Breast epithelium (tissue), 4 donors: ENCODE data around the gene MADCAM1. TPM values are rescaled to one million over a fixed set of nuclear protein-coding genes. Genes with fewer than 3 reads are reported as not detected.

Experiments
- DNase-seq, 2 donors: peaks; one replicate each; pipeline ENCODE4 v3.0.0-alpha.2; 2019; ENCODE audit warnings: low spot score in 2 of 2
- H3K27ac ChIP-seq, 2 donors: fragments of 200-600 bp; sonication (generic) in 1 of 2; one replicate each; pipeline ENCODE4 v1.5.1; 2016 to 2019; ENCODE audit warnings: mild to moderate bottlenecking in 1 of 2
- H3K27me3 ChIP-seq, 2 donors: fragments of 200-600 bp; sonication (generic) in 1 of 2; one replicate each; pipeline versions ENCODE4 v1.5.1 to v1.6.0; 2017 to 2019; ENCODE audit warnings: control low read depth in 1 of 2, mild to moderate bottlenecking in 1 of 2
- H3K36me3 ChIP-seq: fragments of 200-600 bp; one replicate; pipeline ENCODE4 v1.5.1; 2019
- H3K4me1 ChIP-seq, 2 donors: fragments of 200-600 bp; sonication (generic); one replicate each; pipeline ENCODE4 v1.5.1; 2016 to 2019; ENCODE audit warnings: control low read depth in 1 of 2
- H3K4me3 ChIP-seq, 3 donors: fragments of 200-600 bp; sonication (generic); 1 replicate in 2 of 3; 2 replicates in 1 of 3; pipeline ENCODE4 v1.5.1; 2016 to 2019; ENCODE audit warnings: mild to moderate bottlenecking in 3 of 3, moderate library complexity in 2 of 3
- H3K9me3 ChIP-seq, 2 donors: fragments of 200-600 bp; sonication (generic) in 1 of 2; one replicate each; pipeline ENCODE4 v1.5.1; 2016 to 2019; ENCODE audit warnings: control low read depth in 1 of 2
- POLR2A ChIP-seq: fragments of 450-650 bp; IDR thresholded peaks from one replicate; pipeline ENCODE4 v1.6.1; 2016; ENCODE audit warnings: antibody characterized with exemption, mild to moderate bottlenecking, moderate library complexity
- POLR2AphosphoS5 ChIP-seq, 3 donors: sonication (generic); formaldehyde crosslinking; IDR thresholded peaks; one replicate each; pipeline ENCODE4 v1.6.1; 2017; ENCODE audit warnings: antibody characterized with exemption in 3 of 3
- intact Hi-C: fragments of 100-400 bp; cut with DNase I; formaldehyde crosslinking; loops from one replicate; pipeline ENCODE4 v1.15.1; 2023; ENCODE audit warnings: low total_unique reads
- total RNA-seq, 3 donors: library from RNA; depleted of rRNA; stranded (reverse); fragments of >200 nt; gene quantifications; one replicate each; pipeline ENCODE4 v1.1.0, GENCODE V29; 2016
- TF ChIP-seq, protein P1 (sequence below), 3 donors: fragments of 450-650 bp; IDR thresholded peaks; one replicate each; pipeline ENCODE4 v1.5.1; 2016 to 2017; ENCODE audit warnings: antibody characterized with exemption in 3 of 3, mild to moderate bottlenecking in 3 of 3, moderate library complexity in 3 of 3

MADCAM1 gene
- total RNA-seq, 3 donors from 2014 or later = 0.66 TPM; not detected in 2

DNA sequence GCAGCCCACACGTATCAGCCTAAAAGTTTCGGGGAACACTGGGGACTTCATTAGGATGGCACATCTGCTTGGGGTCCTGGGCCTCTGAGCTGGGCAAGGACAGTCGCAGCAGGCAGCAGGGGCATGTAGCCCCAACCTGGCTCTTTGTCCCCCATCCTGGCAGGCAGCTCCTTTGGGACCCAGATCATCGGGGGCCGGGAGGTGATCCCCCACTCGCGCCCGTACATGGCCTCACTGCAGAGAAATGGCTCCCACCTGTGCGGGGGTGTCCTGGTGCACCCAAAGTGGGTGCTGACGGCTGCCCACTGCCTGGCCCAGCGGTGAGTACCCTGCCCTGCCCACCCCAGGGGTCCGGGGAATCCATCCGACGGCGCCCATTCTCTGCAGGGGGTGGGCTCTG, 50.8 kb downstream of the MADCAM1 start:
- H3K4me1 ChIP-seq = no peaks in the 10 kb centered on the region
- H3K9me3 ChIP-seq = no peaks in the 10 kb centered on the region
- H3K27me3 ChIP-seq = peaks cover 3 to 4% of the 10 kb centered on the region in 2 donors
- intact Hi-C loops = no loop called here
- no peak for DNase-seq
- no peaks in the 10 kb centered on the region for H3K36me3 ChIP-seq
- TF ChIP-seq, protein P1, sequence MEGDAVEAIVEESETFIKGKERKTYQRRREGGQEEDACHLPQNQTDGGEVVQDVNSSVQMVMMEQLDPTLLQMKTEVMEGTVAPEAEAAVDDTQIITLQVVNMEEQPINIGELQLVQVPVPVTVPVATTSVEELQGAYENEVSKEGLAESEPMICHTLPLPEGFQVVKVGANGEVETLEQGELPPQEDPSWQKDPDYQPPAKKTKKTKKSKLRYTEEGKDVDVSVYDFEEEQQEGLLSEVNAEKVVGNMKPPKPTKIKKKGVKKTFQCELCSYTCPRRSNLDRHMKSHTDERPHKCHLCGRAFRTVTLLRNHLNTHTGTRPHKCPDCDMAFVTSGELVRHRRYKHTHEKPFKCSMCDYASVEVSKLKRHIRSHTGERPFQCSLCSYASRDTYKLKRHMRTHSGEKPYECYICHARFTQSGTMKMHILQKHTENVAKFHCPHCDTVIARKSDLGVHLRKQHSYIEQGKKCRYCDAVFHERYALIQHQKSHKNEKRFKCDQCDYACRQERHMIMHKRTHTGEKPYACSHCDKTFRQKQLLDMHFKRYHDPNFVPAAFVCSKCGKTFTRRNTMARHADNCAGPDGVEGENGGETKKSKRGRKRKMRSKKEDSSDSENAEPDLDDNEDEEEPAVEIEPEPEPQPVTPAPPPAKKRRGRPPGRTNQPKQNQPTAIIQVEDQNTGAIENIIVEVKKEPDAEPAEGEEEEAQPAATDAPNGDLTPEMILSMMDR (IDR thresholded peaks at IDR 0.05) = no peak
- TF ChIP-seq POLR2AphosphoS5 (IDR thresholded peaks at IDR 0.05) (no peak), POLR2A (no peak)
- H3K4me3 ChIP-seq = no peak overlapping the region
- H3K27ac ChIP-seq = no peak overlapping the region

DNA sequence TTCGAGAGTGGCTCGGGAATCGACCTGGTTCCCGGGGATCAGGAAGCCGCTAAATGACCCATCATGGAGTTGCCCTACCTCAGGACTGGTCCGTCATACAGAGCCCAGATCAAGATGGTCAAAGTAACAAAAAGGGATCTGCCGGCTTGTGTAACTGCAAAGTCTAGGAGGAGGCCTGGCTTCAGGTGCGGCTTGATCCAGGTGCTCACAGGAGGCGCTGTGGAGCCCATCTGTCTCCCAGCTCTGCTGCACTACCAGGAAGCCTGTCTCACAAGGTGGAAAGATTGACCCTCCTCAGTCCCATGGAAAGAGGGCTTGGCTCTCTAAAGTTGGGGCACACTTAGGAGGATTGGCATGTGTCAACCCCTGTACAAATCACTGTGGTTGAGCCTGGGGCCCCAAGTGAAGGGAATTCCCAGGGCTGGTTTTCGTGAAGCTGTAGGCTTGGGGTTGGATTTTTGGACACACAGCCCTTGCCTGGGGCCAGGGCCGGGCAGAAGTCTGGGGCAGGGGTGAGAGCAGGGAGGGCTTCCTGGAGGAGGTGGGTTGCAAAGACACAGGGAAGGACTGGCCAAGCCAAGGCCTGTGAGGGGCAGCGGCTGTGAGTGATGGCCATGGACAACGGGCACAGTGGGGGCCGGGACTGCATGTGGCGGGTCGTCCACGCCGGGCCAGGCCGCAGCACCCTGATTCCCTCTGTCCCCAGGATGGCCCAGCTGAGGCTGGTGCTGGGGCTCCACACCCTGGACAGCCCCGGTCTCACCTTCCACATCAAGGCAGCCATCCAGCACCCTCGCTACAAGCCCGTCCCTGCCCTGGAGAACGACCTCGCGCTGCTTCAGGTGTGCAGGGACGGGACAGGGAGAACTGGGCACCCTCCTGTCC, 51.8 kb downstream of the MADCAM1 start:
- intact Hi-C loops = no loop called here
- Histone ChIP-seq H3K27me3 (peaks cover 3 to 4% of the 10 kb centered on the region in 2 donors), H3K36me3 (no peaks in the 10 kb centered on the region), H3K4me1 (no peaks in the 10 kb centered on the region), H3K27ac (no peak overlapping the region), H3K4me3 (no peak overlapping the region), H3K9me3 (no peaks in the 10 kb centered on the region)
- TF ChIP-seq, protein P1 (IDR thresholded peaks at IDR 0.05) = no peak
- TF ChIP-seq POLR2A = no peak
- no peak for DNase-seq

DNA sequence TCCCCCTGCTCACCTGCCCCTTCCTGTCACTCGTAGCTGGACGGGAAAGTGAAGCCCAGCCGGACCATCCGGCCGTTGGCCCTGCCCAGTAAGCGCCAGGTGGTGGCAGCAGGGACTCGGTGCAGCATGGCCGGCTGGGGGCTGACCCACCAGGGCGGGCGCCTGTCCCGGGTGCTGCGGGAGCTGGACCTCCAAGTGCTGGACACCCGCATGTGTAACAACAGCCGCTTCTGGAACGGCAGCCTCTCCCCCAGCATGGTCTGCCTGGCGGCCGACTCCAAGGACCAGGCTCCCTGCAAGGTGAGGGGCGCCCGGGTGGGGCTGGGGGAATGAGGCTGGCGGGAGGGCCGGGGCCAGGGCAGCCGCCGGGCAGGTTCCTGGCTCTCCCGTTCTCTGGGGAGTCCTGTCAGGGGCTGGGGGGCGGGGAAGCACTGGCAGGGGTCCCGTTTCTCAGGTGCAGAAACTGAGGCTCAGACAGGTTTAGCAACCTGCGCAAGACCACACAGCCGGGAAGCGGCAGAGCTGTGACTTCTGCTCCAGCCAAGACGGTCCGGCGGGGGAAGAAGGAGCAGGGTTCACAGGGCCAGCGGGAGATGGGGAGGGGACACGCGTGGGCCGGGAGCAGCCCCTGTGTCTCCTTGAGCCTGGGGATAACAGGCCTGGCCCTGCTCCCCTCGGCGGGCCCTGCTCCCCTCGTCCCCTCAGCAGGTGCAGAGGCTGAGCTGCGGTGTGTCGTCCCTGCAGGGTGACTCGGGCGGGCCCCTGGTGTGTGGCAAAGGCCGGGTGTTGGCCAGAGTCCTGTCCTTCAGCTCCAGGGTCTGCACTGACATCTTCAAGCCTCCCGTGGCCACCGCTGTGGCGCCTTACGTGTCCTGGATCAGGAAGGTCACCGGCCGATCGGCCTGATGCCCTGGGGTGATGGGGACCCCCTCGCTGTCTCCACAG, 52.9 kb downstream of the MADCAM1 start:
- no peaks in the 10 kb centered on the region for H3K9me3 ChIP-seq
- H3K36me3 ChIP-seq = no peaks in the 10 kb centered on the region
- H3K27me3 ChIP-seq = peaks cover 3 to 4% of the 10 kb centered on the region in 2 donors
- H3K27ac ChIP-seq = no peak overlapping the region
- TF ChIP-seq, protein P1 (IDR thresholded peaks at IDR 0.05) = no peak
- no peak for TF ChIP-seq POLR2A
- no peak for TF ChIP-seq POLR2AphosphoS5 (IDR thresholded peaks at IDR 0.05)
- no peaks in the 10 kb centered on the region for H3K4me1 ChIP-seq
- intact Hi-C loops = no loop called here
- DNase-seq = no peak
- no peak overlapping the region for H3K4me3 ChIP-seq

DNA sequence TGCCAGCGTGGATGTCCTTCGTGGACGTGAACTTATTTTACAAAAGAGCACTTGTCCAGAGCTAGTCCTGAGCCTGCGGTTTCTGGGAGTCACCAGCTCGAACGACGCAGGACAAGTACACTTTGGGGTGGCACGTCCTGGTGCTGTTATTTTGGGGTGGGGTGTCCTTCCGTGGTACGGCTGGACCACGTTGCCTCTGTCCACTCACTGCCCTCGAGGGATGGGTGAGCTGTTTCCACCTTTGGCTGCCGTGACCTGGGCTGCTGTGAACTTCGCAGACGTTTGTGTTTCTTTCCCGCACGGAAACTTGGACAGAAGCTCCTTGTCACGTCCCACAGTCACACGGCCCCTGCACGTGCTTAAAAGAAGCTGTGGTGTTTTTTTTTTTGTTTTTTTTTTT, 58.5 kb downstream of the MADCAM1 start:
- intact Hi-C loops = no loop called here
- Histone ChIP-seq H3K9me3 (no peaks in the 10 kb centered on the region), H3K4me3 (no peak overlapping the region), H3K4me1 (peaks cover 0 to 7% of the 10 kb centered on the region in 2 donors), H3K36me3 (no peaks in the 10 kb centered on the region), H3K27ac (no peak overlapping the region), H3K27me3 (no peaks in the 10 kb centered on the region)
- no peak for TF ChIP-seq POLR2A
- no peak for TF ChIP-seq POLR2AphosphoS5 (IDR thresholded peaks at IDR 0.05)
- TF ChIP-seq, protein P1 (IDR thresholded peaks at IDR 0.05) = no peak
- DNase-seq = no peak

Other genes starting within 250 kb of the MADCAM1 start
- 100 to 1,000 TPM in 2 of 3 donors, under 1 TPM in 1; 0.48 to 166 (median 120) TPM for gene PLPP2, start 205.1 kb upstream of the MADCAM1 start, total RNA-seq
- gene MIER2, start 151.7 kb upstream of the MADCAM1 start, total RNA-seq = 10 to 100 TPM in 2 of 3 donors, 1 to 10 TPM in 1; 5.4 to 17.0 (median 12.8) TPM
- gene C2CD4C, start 87.3 kb upstream of the MADCAM1 start, total RNA-seq = 1 to 10 TPM in 1 of 3 donors, under 1 TPM in 2; 0.29 to 2.6 (median 0.80) TPM
- 10 to 100 TPM in 2 of 3 donors, 1 to 10 TPM in 1; 8.3 to 40.6 (median 21.8) TPM for gene SHC2, start 35.5 kb upstream of the MADCAM1 start, total RNA-seq
- gene TPGS1, start 11.0 kb downstream of the MADCAM1 start, total RNA-seq = 10 to 100 TPM; 77.7 to 98.9 (median 77.7) TPM
- gene CDC34, start 35.3 kb downstream of the MADCAM1 start, total RNA-seq = 10 to 100 TPM; 44.6 to 69.5 (median 49.3) TPM
- gene GZMM, start 47.6 kb downstream of the MADCAM1 start, total RNA-seq = 1 to 10 TPM in 1 of 3 donors, under 1 TPM in 1, not detected in 1; 0.33 to 1.1 TPM
- 100 to 1,000 TPM; 270 to 515 (median 282) TPM for gene BSG, start 76.1 kb downstream of the MADCAM1 start, total RNA-seq
- gene HCN2, start 93.4 kb downstream of the MADCAM1 start, total RNA-seq = under 1 TPM in 2 of 3 donors, not detected in 1; under 0.01 to 0.44 TPM
- gene POLRMT, start 137.1 kb downstream of the MADCAM1 start, total RNA-seq = 10 to 100 TPM; 21.9 to 34.7 (median 28.2) TPM
- gene FGF22, start 143.4 kb downstream of the MADCAM1 start, total RNA-seq = under 1 TPM in 2 of 3 donors, not detected in 1; 0.33 to 0.48 TPM
- 10 to 100 TPM; 41.1 to 46.5 (median 46.2) TPM for gene RNF126, start 166.7 kb downstream of the MADCAM1 start, total RNA-seq
- 100 to 1,000 TPM in 2 of 3 donors, 10 to 100 TPM in 1; 37.8 to 198 (median 111) TPM for gene FSTL3, start 179.9 kb downstream of the MADCAM1 start, total RNA-seq
- gene PRSS57, start 199.0 kb downstream of the MADCAM1 start, total RNA-seq = not detected
- 10 to 100 TPM; 16.1 to 61.0 (median 35.1) TPM for gene PALM, start 212.4 kb downstream of the MADCAM1 start, total RNA-seq